Measurements from ENCODE around the gene APCDD1L. TPM values are rescaled to one million over a fixed set of nuclear protein-coding genes. Genes with fewer than 3 reads are reported as not detected.

Gene APCDD1L
- total RNA-seq, 1 donor from 2014 or later = 16.4 TPM

GRCh38 chr20:58545565-58546415 lies 30.6 kb upstream of the APCDD1L start:
- H3K27ac ChIP-seq (ENCODE audit: low read depth, low read length) = peak overlapping the region; percentile 64
- H3K4me3 ChIP-seq (ENCODE audit: insufficient read depth, low read depth, low read length) = no peak overlapping the region
- TF ChIP-seq EZH2 (IDR thresholded peaks at IDR 0.05; ENCODE audit: insufficient read depth, low read length) (no peak), CTCF (IDR thresholded peaks at IDR 0.05; ENCODE audit: insufficient read depth, low read depth, low read length) (no peak)
- Mint-ChIP-seq H3K27ac (ENCODE audit: unreplicated experiment) (no peak overlapping the region), H3K36me3 (ENCODE audit: low read depth, unreplicated experiment) (peaks cover 3% of the 10 kb centered on the region), H3K9me3 (ENCODE audit: unreplicated experiment) (peaks cover 2% of the 10 kb centered on the region), H3K27me3 (ENCODE audit: low read depth, unreplicated experiment) (no peaks in the 10 kb centered on the region), H3K4me3 (ENCODE audit: unreplicated experiment) (no peak overlapping the region), H3K4me1 (ENCODE audit: low read depth, unreplicated experiment) (peaks cover 30% of the 10 kb centered on the region)
- peaks cover 53% of the 10 kb centered on the region for H3K4me1 ChIP-seq (ENCODE audit: insufficient read depth, low read length)
- H3K79me2 ChIP-seq (ENCODE audit: insufficient read depth, low read length) = no peaks in the 10 kb centered on the region
- H4K20me1 ChIP-seq (ENCODE audit: insufficient read depth, low read length) = no peaks in the 10 kb centered on the region
- H3K27me3 ChIP-seq (ENCODE audit: insufficient read depth, low read length) = no peaks in the 10 kb centered on the region
- no peak overlapping the region for H2AFZ ChIP-seq (ENCODE audit: low read depth, low read length)
- H3K36me3 ChIP-seq (ENCODE audit: insufficient read depth, low read length) = no peaks in the 10 kb centered on the region
- no peak overlapping the region for H3K9ac ChIP-seq (ENCODE audit: low read length)
- H3K9me3 ChIP-seq (ENCODE audit: insufficient read depth, low read depth, low read length) = no peaks in the 10 kb centered on the region
- DNase-seq (ENCODE audit: low read depth) (peak; percentile 74), FAIRE-seq (no peak)
- H3K4me2 ChIP-seq (ENCODE audit: low read length) = peak overlapping the region; percentile 33

- peaks cover 5% of the 10 kb centered on the region for H3K36me3 Mint-ChIP-seq (ENCODE audit: low read depth, unreplicated experiment)
- Histone ChIP-seq H3K4me1 (ENCODE audit: insufficient read depth, low read length) (peaks cover 46% of the 10 kb centered on the region), H3K36me3 (ENCODE audit: insufficient read depth, low read length) (no peaks in the 10 kb centered on the region), H4K20me1 (ENCODE audit: insufficient read depth, low read length) (no peaks in the 10 kb centered on the region), H3K4me2 (ENCODE audit: low read length) (no peak overlapping the region), H3K27ac (ENCODE audit: low read depth, low read length) (peak overlapping the region; percentile 64), H3K4me3 (ENCODE audit: insufficient read depth, low read depth, low read length) (no peak overlapping the region), H2AFZ (ENCODE audit: low read depth, low read length) (no peak overlapping the region), H3K9ac (ENCODE audit: low read length) (no peak overlapping the region), H3K9me3 (ENCODE audit: insufficient read depth, low read depth, low read length) (no peaks in the 10 kb centered on the region), H3K79me2 (ENCODE audit: insufficient read depth, low read length) (no peaks in the 10 kb centered on the region), H3K27me3 (ENCODE audit: insufficient read depth, low read length) (no peaks in the 10 kb centered on the region)
- DNase-seq (ENCODE audit: low read depth) = no peak
- peaks cover 25% of the 10 kb centered on the region for H3K4me1 Mint-ChIP-seq (ENCODE audit: low read depth, unreplicated experiment)
- TF ChIP-seq CTCF (IDR thresholded peaks at IDR 0.05; ENCODE audit: insufficient read depth, low read depth, low read length) = no peak
- no peak for TF ChIP-seq EZH2 (IDR thresholded peaks at IDR 0.05; ENCODE audit: insufficient read depth, low read length)
- H3K4me3 Mint-ChIP-seq (ENCODE audit: unreplicated experiment) = no peak overlapping the region
- FAIRE-seq = no peak
- H3K27ac Mint-ChIP-seq (ENCODE audit: unreplicated experiment) = no peak overlapping the region
- H3K9me3 Mint-ChIP-seq (ENCODE audit: unreplicated experiment) = no peaks in the 10 kb centered on the region
- H3K27me3 Mint-ChIP-seq (ENCODE audit: low read depth, unreplicated experiment) = no peaks in the 10 kb centered on the region
Observed at GRCh38 chr20:58544891-58545290, 29.7 kb upstream of the APCDD1L start.

- H3K4me1 ChIP-seq (ENCODE audit: insufficient read depth, low read length) = peaks cover 40% of the 10 kb centered on the region
- no peak overlapping the region for H3K4me3 ChIP-seq (ENCODE audit: insufficient read depth, low read depth, low read length)
- no peak overlapping the region for H3K4me2 ChIP-seq (ENCODE audit: low read length)
- no peaks in the 10 kb centered on the region for H4K20me1 ChIP-seq (ENCODE audit: insufficient read depth, low read length)
- no peaks in the 10 kb centered on the region for H3K9me3 Mint-ChIP-seq (ENCODE audit: unreplicated experiment)
- no peak overlapping the region for H2AFZ ChIP-seq (ENCODE audit: low read depth, low read length)
- H3K9me3 ChIP-seq (ENCODE audit: insufficient read depth, low read depth, low read length) = no peaks in the 10 kb centered on the region
- no peak overlapping the region for H3K27ac Mint-ChIP-seq (ENCODE audit: unreplicated experiment)
- DNase-seq (ENCODE audit: low read depth) = no peak
- H3K36me3 ChIP-seq (ENCODE audit: insufficient read depth, low read length) = no peaks in the 10 kb centered on the region
- no peaks in the 10 kb centered on the region for H3K27me3 Mint-ChIP-seq (ENCODE audit: low read depth, unreplicated experiment)
- no peaks in the 10 kb centered on the region for H3K79me2 ChIP-seq (ENCODE audit: insufficient read depth, low read length)
- H3K4me1 Mint-ChIP-seq (ENCODE audit: low read depth, unreplicated experiment) = peaks cover 25% of the 10 kb centered on the region
- FAIRE-seq = no peak
- H3K36me3 Mint-ChIP-seq (ENCODE audit: low read depth, unreplicated experiment) = peaks cover 5% of the 10 kb centered on the region
- H3K9ac ChIP-seq (ENCODE audit: low read length) = no peak overlapping the region
- TF ChIP-seq EZH2 (IDR thresholded peaks at IDR 0.05; ENCODE audit: insufficient read depth, low read length) = no peak
- TF ChIP-seq CTCF (IDR thresholded peaks at IDR 0.05; ENCODE audit: insufficient read depth, low read depth, low read length) = no peak
- no peak overlapping the region for H3K27ac ChIP-seq (ENCODE audit: low read depth, low read length)
- no peak overlapping the region for H3K4me3 Mint-ChIP-seq (ENCODE audit: unreplicated experiment)
- no peaks in the 10 kb centered on the region for H3K27me3 ChIP-seq (ENCODE audit: insufficient read depth, low read length)
Observed at GRCh38 chr20:58544286-58544685, 29.1 kb upstream of the APCDD1L start.
